ENCODE measurements around the gene HDAC10.
"Not testable (repeated sequence)": the region's sequence is repeated elsewhere in the genome, so short reads cannot be mapped to it uniquely, and the experiment has no call there.

DNA sequence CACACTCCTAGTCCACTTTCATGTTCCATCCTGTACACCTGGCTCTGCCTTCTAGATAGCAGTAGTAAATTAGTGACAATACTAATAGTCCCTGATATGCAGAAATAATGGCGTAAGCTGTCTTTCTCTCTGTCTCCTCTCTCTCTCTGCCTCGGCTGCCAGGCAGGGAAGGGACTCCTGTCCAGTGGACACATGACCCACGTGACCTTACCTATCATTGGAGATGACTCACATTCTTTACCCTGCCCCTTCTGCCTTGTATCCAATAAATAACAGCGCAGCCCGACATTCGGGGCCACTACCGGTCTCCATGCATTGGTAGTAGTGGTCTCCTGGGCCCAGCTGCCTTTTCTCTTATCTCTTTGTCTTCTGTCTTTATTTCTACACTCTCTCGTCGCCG, 22.7 kb upstream of the HDAC10 start:
- TF ChIP-seq, protein P1, sequence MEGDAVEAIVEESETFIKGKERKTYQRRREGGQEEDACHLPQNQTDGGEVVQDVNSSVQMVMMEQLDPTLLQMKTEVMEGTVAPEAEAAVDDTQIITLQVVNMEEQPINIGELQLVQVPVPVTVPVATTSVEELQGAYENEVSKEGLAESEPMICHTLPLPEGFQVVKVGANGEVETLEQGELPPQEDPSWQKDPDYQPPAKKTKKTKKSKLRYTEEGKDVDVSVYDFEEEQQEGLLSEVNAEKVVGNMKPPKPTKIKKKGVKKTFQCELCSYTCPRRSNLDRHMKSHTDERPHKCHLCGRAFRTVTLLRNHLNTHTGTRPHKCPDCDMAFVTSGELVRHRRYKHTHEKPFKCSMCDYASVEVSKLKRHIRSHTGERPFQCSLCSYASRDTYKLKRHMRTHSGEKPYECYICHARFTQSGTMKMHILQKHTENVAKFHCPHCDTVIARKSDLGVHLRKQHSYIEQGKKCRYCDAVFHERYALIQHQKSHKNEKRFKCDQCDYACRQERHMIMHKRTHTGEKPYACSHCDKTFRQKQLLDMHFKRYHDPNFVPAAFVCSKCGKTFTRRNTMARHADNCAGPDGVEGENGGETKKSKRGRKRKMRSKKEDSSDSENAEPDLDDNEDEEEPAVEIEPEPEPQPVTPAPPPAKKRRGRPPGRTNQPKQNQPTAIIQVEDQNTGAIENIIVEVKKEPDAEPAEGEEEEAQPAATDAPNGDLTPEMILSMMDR (IDR thresholded peaks at IDR 0.05) = not testable (repeated sequence)
- TF ChIP-seq POLR2A (IDR thresholded peaks at IDR 0.05) = not testable (repeated sequence)
